ENCODE data around the gene PDE4D. TPM values are rescaled to one million over a fixed set of nuclear protein-coding genes. Genes with fewer than 3 reads are reported as not detected.

Gene PDE4D
- total RNA-seq, 1 experiment from 2014 or later: 3.3 TPM

DNA sequence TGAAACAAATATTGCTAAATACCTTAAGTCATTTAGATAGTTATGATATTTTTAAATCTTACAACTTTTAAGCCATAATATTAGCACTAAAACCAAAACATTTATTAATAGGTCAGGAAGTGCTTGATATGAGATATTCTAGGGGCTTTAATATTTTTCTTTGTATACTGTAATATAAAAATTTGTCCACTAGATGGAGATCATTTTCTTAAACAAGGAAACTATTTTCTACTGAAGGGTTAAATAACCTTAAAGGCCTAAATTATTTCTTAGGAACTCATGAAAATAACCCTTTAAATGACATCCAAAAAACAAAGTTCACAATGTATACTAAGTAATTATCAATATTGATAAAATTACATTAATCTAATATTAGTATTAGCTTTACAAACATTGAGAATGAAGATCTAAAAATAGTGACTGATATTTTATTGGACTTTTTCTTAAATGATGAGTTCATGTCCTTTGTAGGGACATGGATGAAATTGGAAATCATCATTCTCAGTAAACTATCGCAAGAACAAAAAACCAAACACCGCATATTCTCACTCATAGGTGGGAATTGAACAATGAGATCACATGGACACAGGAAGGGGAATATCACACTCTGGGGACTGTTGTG, 675.0 kb downstream of the PDE4D start (continued):
- TF ChIP-seq, protein P1, sequence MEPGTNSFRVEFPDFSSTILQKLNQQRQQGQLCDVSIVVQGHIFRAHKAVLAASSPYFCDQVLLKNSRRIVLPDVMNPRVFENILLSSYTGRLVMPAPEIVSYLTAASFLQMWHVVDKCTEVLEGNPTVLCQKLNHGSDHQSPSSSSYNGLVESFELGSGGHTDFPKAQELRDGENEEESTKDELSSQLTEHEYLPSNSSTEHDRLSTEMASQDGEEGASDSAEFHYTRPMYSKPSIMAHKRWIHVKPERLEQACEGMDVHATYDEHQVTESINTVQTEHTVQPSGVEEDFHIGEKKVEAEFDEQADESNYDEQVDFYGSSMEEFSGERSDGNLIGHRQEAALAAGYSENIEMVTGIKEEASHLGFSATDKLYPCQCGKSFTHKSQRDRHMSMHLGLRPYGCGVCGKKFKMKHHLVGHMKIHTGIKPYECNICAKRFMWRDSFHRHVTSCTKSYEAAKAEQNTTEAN (CRISPR knock-in tag; IDR thresholded peaks at IDR 0.05): no peak

DNA sequence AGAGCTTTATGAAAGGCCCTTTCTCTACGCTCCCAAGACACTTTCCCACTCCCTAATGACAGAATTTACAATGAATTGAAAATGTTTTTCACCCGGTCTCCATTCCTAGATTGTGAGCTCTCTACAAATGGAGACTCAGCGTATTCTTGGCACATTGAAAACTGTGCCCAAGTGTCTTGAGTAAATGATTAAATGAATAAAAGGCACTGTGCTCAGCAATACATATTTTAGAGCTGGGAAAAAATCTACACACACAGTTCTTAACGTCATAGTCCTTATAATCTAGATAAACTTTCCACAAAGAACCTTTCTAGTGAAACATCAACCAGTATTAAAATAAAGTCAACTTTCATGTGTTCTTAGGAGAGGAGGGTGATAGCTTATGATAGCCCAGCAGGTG, 676.7 kb downstream of the PDE4D start:
- no peaks in the 10 kb centered on the region for H3K9me3 Mint-ChIP-seq
- no peak for ATAC-seq

DNA sequence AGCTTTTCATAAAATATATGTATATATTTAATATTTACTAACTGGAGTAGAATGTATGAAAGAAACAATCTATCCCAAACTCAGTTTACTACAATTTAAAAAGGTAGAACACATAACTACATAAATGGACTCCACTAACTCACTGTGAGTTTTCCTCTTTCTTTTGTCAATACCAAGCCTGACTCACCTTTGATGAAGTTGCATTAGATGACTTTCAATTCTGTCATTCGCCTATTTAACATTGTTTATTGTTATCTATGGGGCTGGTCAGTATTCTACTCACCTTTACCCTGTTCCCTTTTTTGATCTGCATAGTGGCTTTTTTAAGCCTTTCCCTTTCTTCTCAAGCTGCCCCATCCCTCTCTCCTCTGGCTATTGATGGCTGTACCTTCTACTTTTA, 680.9 kb downstream of the PDE4D start:
- POLR2A ChIA-PET: no interaction called here
- Mint-ChIP-seq H3K36me3 (no peaks in the 10 kb centered on the region), H3K9me3 (no peaks in the 10 kb centered on the region), H3K27me3 (ENCODE audit: low read depth) (no peaks in the 10 kb centered on the region), H3K27ac (no peak overlapping the region), H3K4me1 (no peaks in the 10 kb centered on the region), H3K4me3 (no peak overlapping the region)
- CTCF ChIA-PET: interaction anchor here (0.9 kb wide), 1 partner anchor 155 kb away, joined by 3 read pairs; no protein-coding TSS in a partner anchor
- no peak for TF ChIP-seq MYBL2 (CRISPR knock-in tag; IDR thresholded peaks at IDR 0.05)
- TF ChIP-seq NR2C2 (CRISPR knock-in tag; IDR thresholded peaks at IDR 0.05): no peak
- ATAC-seq: no peak
- no peak for DNase-seq (ENCODE audit: low spot score)

More for the DNA sequence above, 676.7 kb downstream of the PDE4D start:
- H3K27me3 Mint-ChIP-seq (ENCODE audit: low read depth): no peaks in the 10 kb centered on the region
- ChIA-PET CTCF (interaction anchor here (1.0 to 1.3 kb wide), 3 partner anchors 28 to 151 kb away, joined by 3 to 5 read pairs (median 4); no protein-coding TSS in a partner anchor), POLR2A (no interaction called here)
- no peak overlapping the region for H3K4me3 Mint-ChIP-seq
- H3K4me1 Mint-ChIP-seq: no peaks in the 10 kb centered on the region
- H3K36me3 Mint-ChIP-seq: no peaks in the 10 kb centered on the region
- no peak overlapping the region for H3K27ac Mint-ChIP-seq
- DNase-seq (ENCODE audit: low spot score): no peak
- TF ChIP-seq SMAD4 (CRISPR knock-in tag; IDR thresholded peaks at IDR 0.05) (no peak), TEAD4 (CRISPR knock-in tag; IDR thresholded peaks at IDR 0.05) (no peak), ESRRA (CRISPR knock-in tag; IDR thresholded peaks at IDR 0.05; ENCODE audit: borderline replicate concordance) (no peak)

DNA sequence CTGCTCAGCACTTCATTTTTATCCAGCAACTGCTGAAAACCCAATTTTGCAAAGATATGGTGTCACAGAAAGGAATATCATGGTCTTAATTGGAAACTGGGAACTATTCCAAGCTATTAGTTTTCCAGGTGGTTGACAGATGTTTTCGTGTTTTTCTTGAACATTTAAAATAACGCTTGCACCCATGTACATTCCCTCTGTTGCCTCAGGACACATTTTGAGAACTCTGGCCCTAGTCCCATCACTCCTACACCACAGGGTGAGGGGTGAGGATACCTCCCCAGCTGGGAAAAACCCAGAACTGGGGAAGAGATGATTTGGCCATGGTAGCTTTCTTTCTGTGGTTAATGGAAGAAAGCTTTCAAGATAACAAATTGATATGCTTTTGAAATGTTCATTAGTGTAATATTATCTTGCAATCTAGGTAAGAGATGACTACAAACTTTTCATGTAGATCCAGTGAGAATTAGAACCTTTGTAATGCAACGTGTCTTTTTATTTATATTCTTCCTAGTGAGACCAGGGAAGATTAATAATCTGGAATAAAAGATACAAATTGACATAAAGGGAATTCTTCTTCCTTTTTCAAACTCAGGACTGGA, 683.7 kb downstream of the PDE4D start:
- Mint-ChIP-seq H3K4me3 (no peak overlapping the region), H3K36me3 (no peaks in the 10 kb centered on the region), H3K9me3 (no peaks in the 10 kb centered on the region), H3K27ac (no peak overlapping the region), H3K4me1 (no peaks in the 10 kb centered on the region), H3K27me3 (ENCODE audit: low read depth) (no peaks in the 10 kb centered on the region)
- TF ChIP-seq FOXJ3 (CRISPR knock-in tag; IDR thresholded peaks at IDR 0.05; ENCODE audit: borderline replicate concordance) (no peak), ZNF138 (CRISPR knock-in tag; conservative IDR thresholded peaks at IDR 0.05) (no peak), NFATC4 (CRISPR knock-in tag; IDR thresholded peaks at IDR 0.05) (no peak), JUN (CRISPR knock-in tag; IDR thresholded peaks at IDR 0.05) (no peak), ZNF671 (CRISPR knock-in tag; IDR thresholded peaks at IDR 0.05) (no peak), TEAD4 (CRISPR knock-in tag; IDR thresholded peaks at IDR 0.05) (no peak), ZNF121 (CRISPR knock-in tag; IDR thresholded peaks at IDR 0.05) (no peak)
- TF ChIP-seq, protein P2, sequence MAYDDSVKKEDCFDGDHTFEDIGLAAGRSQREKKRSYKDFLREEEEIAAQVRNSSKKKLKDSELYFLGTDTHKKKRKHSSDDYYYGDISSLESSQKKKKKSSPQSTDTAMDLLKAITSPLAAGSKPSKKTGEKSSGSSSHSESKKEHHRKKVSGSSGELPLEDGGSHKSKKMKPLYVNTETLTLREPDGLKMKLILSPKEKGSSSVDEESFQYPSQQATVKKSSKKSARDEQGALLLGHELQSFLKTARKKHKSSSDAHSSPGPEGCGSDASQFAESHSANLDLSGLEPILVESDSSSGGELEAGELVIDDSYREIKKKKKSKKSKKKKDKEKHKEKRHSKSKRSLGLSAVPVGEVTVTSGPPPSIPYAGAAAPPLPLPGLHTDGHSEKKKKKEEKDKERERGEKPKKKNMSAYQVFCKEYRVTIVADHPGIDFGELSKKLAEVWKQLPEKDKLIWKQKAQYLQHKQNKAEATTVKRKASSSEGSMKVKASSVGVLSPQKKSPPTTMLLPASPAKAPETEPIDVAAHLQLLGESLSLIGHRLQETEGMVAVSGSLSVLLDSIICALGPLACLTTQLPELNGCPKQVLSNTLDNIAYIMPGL (CRISPR knock-in tag; IDR thresholded peaks at IDR 0.05): no peak
- TF ChIP-seq, protein P3, sequence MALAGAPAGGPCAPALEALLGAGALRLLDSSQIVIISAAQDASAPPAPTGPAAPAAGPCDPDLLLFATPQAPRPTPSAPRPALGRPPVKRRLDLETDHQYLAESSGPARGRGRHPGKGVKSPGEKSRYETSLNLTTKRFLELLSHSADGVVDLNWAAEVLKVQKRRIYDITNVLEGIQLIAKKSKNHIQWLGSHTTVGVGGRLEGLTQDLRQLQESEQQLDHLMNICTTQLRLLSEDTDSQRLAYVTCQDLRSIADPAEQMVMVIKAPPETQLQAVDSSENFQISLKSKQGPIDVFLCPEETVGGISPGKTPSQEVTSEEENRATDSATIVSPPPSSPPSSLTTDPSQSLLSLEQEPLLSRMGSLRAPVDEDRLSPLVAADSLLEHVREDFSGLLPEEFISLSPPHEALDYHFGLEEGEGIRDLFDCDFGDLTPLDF (CRISPR knock-in tag; IDR thresholded peaks at IDR 0.05): no peak
- TF ChIP-seq, protein P4, sequence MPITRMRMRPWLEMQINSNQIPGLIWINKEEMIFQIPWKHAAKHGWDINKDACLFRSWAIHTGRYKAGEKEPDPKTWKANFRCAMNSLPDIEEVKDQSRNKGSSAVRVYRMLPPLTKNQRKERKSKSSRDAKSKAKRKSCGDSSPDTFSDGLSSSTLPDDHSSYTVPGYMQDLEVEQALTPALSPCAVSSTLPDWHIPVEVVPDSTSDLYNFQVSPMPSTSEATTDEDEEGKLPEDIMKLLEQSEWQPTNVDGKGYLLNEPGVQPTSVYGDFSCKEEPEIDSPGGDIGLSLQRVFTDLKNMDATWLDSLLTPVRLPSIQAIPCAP (CRISPR knock-in tag; IDR thresholded peaks at IDR 0.05): no peak
- TF ChIP-seq, protein P5, sequence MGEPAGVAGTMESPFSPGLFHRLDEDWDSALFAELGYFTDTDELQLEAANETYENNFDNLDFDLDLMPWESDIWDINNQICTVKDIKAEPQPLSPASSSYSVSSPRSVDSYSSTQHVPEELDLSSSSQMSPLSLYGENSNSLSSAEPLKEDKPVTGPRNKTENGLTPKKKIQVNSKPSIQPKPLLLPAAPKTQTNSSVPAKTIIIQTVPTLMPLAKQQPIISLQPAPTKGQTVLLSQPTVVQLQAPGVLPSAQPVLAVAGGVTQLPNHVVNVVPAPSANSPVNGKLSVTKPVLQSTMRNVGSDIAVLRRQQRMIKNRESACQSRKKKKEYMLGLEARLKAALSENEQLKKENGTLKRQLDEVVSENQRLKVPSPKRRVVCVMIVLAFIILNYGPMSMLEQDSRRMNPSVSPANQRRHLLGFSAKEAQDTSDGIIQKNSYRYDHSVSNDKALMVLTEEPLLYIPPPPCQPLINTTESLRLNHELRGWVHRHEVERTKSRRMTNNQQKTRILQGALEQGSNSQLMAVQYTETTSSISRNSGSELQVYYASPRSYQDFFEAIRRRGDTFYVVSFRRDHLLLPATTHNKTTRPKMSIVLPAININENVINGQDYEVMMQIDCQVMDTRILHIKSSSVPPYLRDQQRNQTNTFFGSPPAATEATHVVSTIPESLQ (CRISPR knock-in tag; IDR thresholded peaks at IDR 0.05): no peak
- ATAC-seq (no peak), DNase-seq (ENCODE audit: low spot score) (no peak)
- CTCF ChIA-PET: interaction anchor here (0.6 to 1.5 kb wide), 2 partner anchors 18 to 158 kb away, joined by 3 read pairs; no protein-coding TSS in a partner anchor
- POLR2A ChIA-PET: no interaction called here
